ENCODE data around the gene HNF4A. TPM values are rescaled to one million over a fixed set of nuclear protein-coding genes. Genes with fewer than 3 reads are reported as not detected.
"Not testable (repeated sequence)": the region's sequence is repeated elsewhere in the genome, so short reads cannot be mapped to it uniquely, and the experiment has no call there.

Gene HNF4A
- total RNA-seq, 1 donor from 2014 or later = not detected

- no peak for DNase-seq (ENCODE audit: low spot score)
Measured at GRCh38 chr20:44345147-44345546, 10.4 kb upstream of the HNF4A start.

GRCh38 chr20:44345941-44346340, 9.6 kb upstream of the HNF4A start:
- DNase-seq (ENCODE audit: low spot score) = not testable (repeated sequence)

- DNase-seq (ENCODE audit: low spot score) = no peak
Measured at GRCh38 chr20:44348168-44348659, 7.3 kb upstream of the HNF4A start.

DNA sequence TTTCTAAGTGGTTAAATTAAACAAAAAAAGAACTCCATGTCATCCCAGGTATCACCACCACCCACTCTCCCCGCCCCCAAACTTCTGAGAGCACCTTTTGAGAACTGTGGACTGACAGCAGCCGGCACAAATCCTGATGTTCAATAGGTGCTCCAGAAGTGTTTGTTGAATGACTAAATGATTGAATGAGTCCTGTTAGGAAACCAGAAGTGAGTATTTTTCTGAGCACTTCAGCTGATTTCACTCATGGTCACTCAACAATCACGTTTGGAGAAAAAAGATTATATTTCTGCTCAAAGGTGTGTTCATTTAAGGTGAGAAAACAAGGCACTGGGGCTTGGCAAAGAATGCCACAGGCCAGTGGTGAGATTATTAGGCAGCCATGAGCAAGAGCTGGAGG, 6.2 kb upstream of the HNF4A start:
- DNase-seq (ENCODE audit: low spot score) = no peak

DNA sequence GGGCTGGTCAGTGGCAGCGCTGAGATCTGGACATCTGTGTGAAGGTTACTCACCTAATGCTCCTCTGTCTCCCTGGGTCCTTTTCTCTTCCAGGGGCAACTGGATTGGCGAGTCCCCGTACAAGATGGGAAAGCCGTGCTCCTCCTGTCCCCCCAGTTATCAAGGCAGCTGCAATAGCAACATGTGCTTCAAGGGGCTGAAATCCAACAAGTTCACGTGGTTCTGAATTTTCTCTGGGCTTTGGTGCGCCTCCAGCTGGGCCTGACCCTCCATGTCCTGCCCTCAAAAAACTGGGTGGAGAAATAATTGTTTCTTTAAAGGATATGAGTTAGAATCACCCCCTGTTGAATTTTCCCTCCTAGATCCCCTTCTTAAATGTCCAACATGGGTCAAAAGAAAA, 4.9 kb upstream of the HNF4A start:
- DNase-seq (ENCODE audit: low spot score) = no peak

GRCh38 chr20:44354979-44355497, 461 bp upstream of the HNF4A start:
- no peak for DNase-seq (ENCODE audit: low spot score)

- no peak for DNase-seq (ENCODE audit: low spot score)
Measured at GRCh38 chr20:44356353-44356723, 839 bp downstream of the HNF4A start.

- DNase-seq (ENCODE audit: low spot score) = no peak
Measured at GRCh38 chr20:44357020-44357419, 1.5 kb downstream of the HNF4A start.

GRCh38 chr20:44357555-44358125, 2.1 kb downstream of the HNF4A start:
- DNase-seq (ENCODE audit: low spot score) = no peak

GRCh38 chr20:44358776-44359175, 3.3 kb downstream of the HNF4A start:
- DNase-seq (ENCODE audit: low spot score) = no peak

DNA sequence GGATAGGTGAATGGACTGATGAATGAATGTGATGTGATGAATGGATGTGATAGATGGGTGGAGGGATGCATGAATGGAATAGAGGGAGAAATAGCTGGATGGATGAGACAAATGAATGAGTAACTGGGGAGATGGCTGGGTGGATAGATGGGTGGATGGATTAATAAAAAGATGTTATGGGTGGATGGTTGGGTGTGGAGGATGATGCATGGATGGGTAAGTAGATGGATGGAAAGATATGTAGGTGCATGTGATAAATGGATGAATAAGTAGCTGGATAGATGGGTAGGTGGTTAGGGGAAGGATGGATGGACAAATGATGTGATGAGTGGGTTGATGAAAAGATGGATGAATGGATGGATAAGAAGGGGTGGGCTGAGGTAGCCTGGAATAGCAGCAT, 4.7 kb downstream of the HNF4A start:
- no peak for DNase-seq (ENCODE audit: low spot score)

- DNase-seq (ENCODE audit: low spot score) = no peak
Measured at GRCh38 chr20:44361021-44361420, 5.5 kb downstream of the HNF4A start.

DNA sequence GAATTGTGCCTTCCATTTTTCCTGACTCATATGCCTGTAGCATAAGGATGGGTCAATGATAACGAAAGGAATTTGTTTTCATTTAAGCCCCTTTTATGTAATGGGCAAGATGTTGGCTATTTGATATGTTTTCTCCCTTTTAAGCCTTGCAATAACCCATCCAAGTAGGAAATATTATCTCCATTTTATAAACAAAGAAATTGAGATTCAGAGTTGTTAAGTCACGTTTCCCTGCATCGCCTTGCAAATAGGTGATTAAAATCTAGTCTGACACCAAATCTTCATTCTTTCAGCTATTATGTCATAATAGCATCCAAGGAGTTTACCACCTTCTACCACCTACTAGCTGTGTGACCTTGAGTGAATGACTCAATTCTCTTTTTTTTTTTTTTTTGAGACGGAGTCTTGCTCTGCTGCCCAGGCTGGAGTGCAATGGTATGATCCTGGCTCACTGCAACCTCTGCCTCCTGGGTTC, 7.0 kb downstream of the HNF4A start:
- DNase-seq (ENCODE audit: low spot score) = no peak

DNA sequence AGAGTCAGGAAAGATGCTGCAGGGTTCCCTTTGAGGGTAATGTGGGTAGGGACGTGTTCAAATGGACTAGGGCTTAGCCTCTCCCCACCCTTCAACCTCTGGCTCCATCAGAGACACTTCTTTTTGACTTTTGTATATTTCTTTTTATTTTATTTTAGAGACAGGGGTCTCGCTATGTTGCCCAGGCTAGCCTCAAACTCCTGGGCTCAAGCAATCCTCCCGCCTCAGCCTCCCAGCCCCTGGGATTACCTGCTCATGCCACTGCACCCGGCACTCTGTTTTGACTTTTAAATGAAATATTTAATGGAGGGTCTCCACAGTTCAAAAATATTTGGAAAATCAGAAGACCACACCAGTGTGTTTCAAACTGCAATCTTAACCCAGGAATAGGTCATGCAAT, 8.6 kb downstream of the HNF4A start:
- DNase-seq (ENCODE audit: low spot score) = no peak

- DNase-seq (ENCODE audit: low spot score) = no peak
Measured at GRCh38 chr20:44364780-44365179, 9.3 kb downstream of the HNF4A start.

DNA sequence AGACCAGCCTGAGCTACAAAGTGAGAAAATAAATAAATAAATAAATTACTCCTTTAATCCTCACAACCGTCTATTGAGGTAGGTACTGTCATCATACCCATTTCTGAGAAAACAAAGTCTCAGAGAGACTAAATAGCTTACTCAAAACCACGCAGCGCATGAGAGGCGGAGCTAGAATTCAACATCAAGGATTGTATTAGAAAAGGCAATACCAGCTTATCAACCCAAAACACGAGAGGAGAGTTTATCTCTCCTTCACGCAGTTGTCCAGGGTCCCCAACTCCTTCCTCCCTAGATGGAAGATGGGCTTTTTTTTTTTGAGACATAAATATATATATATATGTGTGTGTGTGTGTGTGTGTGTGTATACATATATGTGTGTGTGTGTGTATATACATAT, 12.2 kb downstream of the HNF4A start:
- no peak for DNase-seq (ENCODE audit: low spot score)

GRCh38 chr20:44370639-44371218, 15.2 kb downstream of the HNF4A start:
- DNase-seq (ENCODE audit: low spot score) = peak; percentile 48

GRCh38 chr20:44382641-44383040, 27.1 kb downstream of the HNF4A start:
- DNase-seq (ENCODE audit: low spot score) = no peak

GRCh38 chr20:44384423-44385027, 29.0 kb downstream of the HNF4A start:
- peak; percentile 73 for DNase-seq (ENCODE audit: low spot score)

- peak; percentile 54 for DNase-seq (ENCODE audit: low spot score)
Measured at GRCh38 chr20:44388466-44389023, 33.0 kb downstream of the HNF4A start.

GRCh38 chr20:44389871-44390270, 34.4 kb downstream of the HNF4A start:
- DNase-seq (ENCODE audit: low spot score) = no peak

GRCh38 chr20:44390280-44390679, 34.8 kb downstream of the HNF4A start:
- DNase-seq (ENCODE audit: low spot score) = no peak

Measured in ureter (tissue), 1 donor.